GM18951 (cell line): ENCODE data around the gene REXO4.
"Not testable (repeated sequence)": the region's sequence is repeated elsewhere in the genome, so short reads cannot be mapped to it uniquely, and the experiment has no call there.

Experiments
- POLR2A ChIP-seq: IDR thresholded peaks from 4 replicates; pipeline ENCODE4 v1.6.1; 2011; ENCODE audit warnings: mild to moderate bottlenecking; ENCODE audit not compliant: insufficient read length, insufficient read depth; ENCODE audit errors: extremely low read depth
- in situ Hi-C: fragments of 300-500 bp; cut with MboI; formaldehyde crosslinking; loops from one replicate; pipeline ENCODE4 v1.12.0; 2022; ENCODE audit warnings: low sequenced_read_pairs, mixed read lengths, inconsistent platforms; ENCODE audit not compliant: unreplicated experiment

The REXO4 gene

DNA sequence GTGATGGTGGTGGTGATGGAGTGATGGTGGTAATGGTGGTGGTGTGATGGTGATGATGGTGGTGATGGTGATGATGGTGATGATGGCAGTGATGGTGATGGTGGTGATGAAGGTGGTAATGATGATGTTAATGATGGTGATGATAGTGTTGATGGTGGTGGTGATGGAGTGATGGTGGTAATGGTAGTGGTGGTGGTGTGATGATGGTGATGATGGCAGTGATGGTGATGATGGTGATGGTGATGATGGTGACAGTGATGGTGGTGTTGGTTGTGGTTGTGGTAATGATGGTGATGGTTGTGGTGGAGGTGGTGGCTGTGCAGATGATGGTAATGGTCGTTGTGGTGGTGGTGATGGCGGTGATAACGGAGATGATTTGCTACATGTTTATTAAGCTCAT lies 34.4 kb downstream of the REXO4 start:
- in situ Hi-C loops, result no loop called here
- TF ChIP-seq POLR2A, result no peak

DNA sequence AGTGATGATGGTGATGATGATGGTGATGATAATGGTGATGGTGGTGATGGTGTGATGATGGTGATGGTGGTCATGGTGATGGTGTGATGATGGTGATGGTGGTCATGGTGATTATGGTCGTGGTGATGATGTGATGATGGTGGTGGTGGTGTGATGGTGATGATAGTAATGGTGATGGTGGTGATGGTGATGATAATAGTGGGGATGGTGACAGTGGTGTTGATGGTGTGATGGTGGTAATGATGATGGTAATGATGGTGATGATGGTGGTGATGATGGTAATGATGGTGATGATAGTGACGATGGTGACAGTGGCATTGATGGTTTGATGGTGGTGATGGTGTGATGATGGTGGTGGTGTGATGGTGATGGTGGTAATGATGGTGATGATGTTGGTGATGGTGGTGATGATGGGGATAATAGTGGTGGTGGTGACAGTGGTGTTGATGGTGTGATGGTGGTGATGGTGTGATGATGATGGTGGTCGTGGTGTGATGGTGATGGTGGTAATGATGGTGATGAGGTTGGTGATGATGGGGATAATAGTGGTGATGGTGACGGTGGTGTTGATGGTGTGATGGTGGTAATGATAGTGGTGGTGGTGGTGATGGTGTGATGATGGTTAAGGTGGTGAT lies 35.2 kb downstream of the REXO4 start:
- in situ Hi-C loops, result no loop called here

DNA sequence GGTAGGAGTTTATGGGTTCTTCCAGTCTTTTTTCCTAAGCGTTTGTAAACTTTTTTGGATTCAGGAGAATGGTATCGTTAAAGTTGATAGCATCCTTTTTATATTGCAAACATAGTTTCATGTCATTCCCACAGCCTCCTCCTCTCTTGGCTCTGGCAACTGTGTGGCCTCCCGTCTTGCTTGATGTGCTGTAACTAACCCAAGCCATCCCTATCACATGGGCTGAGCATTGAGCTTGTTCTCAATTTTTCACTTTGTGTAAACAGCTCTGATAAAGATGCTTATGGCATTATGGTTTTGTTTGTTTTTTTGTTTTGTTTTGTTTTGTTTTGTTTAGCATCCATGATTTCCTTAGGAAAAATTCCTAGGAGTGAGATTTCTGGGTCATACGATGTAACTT lies 37.1 kb downstream of the REXO4 start:
- in situ Hi-C loops, result no loop called here
- no peak for TF ChIP-seq POLR2A

More for the DNA sequence above, 35.2 kb downstream of the REXO4 start:
- TF ChIP-seq POLR2A, result no peak

DNA sequence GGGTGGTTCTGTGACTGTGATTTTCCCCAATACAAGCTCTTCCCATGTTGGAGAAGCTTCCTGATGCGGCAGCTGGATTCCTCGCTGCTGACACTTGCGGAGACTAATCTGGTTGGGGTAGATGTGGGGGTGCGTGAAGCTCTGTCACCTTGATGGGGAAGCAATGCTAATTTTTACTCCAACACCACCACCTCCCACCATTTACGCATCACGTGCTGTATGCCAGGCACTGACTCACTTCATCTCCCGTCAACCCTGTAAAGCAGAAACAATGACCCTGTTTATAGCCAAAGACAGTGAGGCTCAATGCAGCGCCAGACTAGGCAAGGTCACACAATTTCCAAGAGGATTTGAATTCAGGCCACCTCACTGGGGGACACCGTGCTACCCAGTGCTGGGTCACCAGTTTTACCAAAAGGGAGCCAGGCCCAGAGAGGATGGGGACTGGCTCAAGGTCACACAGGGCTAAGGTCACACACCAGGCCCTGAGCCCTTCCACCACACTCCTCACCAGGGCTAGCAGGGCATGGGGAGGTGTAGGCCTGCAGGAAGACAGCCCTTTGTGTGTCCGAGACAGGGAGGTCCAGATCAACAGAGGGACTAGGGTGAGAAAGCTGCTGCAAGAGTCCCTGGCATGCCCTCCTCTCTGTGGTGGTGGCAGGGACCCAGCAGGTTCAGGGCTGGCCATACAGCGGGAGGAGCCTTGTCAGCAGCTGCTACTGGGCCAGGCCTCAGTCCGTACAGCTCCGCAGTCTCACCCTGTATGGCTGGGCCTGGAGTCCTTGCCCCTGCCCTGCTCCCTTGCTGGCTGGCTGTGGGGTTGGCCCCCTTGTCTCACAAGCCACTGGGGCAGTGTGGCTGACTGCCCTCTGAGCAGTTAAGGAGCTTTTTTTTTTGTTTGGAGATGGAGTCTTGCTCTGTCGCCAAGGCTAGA lies 38.4 kb downstream of the REXO4 start:
- in situ Hi-C loops, result no loop called here
- no peak for TF ChIP-seq POLR2A

DNA sequence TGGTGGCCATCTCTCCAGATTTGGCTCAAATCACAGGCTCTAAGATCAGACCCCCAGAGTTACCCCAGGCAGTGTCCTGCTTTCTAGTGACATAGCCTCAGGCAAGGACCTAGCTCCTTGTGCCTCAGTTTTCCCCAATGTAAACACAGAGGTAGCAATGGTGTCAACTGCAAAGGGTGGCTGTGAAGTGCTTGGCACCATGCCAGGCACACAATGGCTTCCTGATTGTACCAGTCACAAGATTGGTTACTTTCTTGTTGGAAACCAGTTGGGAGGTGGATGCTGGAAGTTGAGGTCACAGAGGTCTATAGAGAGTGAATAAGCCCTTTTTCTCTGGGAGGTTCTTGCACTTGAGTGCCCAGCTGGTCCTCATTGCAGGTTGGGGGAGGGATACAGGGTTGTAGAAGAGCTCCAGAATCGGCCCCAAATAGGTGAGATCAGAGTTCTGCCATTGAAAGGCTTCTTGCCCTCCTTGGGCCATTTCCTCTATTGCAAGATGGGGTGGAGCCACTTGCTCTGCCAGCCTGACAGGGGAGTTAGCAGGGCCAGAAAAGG lies 39.3 kb downstream of the REXO4 start:
- in situ Hi-C loops, result no loop called here
- TF ChIP-seq POLR2A, result no peak

DNA sequence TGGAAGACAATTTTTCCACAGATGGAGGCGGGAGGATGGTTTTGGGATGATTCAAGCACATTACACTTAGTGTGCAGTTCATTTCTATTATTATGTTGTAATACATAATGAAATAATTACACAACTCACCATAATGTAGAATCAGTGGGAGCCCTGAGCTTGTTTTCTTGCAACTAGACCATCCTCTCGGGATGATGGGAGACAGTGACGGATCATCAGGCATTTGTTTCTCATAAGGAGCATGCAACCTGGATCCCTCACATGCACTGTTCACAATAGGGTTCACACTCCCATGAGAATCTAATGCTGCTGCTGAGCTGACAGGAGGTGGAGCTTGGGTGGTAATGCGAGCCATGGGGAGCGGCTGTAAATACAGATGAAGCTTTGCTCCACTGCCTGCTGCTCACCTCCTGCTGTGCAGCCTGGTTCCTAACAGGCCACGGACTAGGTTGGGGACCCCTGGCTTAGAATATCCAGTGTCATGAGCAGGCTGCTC lies 40.0 kb downstream of the REXO4 start:
- TF ChIP-seq POLR2A, result no peak
- in situ Hi-C loops, result no loop called here

DNA sequence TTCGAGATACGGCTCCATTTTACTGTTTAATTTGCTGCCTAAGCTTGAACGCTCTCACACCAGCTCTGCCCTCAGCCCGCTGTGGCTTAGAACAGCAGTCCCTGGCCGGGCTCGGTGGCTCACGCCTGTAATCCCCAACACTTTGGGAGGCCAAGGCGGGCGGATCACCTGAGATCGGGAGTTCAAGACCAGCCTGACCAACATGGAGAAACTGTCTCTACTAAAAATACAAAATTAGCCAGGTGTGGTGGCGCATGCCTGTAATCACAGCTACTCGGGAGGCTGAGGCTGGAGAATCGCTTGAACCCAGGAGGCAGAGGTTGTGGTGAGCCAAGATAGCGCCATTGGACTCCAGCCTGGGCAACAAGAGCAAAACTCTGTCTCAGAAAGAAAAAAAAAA lies 40.5 kb downstream of the REXO4 start:
- in situ Hi-C loops, result not testable (repeated sequence)

DNA sequence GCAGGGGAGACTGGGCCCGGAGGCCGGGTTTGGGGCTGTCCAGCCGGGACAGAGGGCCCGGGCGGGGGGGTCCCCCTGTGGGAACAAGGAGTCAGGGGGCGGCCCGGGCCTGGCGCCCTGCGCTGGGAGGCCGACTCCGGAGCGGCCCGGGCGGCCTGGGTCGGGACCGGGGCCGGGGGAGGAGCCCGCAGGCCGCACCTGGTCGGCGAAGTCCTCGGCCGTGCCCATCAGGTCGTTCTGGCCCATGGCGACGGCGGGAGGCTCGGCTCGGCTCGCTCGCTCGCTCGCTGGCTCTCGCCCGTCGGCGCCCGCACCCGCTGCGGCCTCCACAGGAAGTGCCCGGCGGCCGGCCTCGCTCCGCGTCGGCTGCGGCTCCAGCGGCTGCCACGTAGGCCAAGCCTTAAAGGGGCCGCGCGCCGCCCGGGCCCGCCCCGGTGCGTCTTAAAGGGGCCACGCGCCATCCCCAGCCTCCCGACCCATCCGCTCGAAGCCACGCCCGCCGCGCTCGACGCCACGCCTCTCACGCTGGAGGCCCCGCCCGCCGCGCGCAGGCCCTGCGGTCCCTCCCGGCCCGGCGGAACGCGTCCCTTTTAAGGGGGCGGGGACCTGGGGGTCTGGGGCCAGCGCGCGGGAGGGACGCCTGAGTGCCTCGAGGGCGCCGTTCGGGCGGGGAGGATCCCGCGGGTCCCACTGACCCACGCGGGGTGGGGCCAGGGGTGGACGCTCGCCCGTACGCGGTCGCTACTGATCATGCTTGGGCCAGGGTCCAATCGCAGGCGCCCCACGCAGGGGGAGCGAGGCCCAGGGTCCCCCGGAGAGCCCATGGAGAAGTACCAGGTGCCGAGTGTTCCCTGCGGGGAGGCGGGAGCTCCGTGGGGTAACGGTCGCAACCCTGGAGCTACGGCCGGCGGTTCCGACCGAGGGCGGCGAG lies 41.8 kb downstream of the REXO4 start, which contains the start of the genes STKLD1 and SURF4:
STKLD1 (plus strand) TSS at position 643 of the 931 bp plus-strand sequence; CDS start at position 751, 108 bp downstream.
SURF4 (minus strand) TSS at position 337 of the 931 bp plus-strand sequence; CDS start at position 246, 91 bp downstream.
- in situ Hi-C loops, result no loop called here
- TF ChIP-seq POLR2A, result peak; percentile 92

DNA sequence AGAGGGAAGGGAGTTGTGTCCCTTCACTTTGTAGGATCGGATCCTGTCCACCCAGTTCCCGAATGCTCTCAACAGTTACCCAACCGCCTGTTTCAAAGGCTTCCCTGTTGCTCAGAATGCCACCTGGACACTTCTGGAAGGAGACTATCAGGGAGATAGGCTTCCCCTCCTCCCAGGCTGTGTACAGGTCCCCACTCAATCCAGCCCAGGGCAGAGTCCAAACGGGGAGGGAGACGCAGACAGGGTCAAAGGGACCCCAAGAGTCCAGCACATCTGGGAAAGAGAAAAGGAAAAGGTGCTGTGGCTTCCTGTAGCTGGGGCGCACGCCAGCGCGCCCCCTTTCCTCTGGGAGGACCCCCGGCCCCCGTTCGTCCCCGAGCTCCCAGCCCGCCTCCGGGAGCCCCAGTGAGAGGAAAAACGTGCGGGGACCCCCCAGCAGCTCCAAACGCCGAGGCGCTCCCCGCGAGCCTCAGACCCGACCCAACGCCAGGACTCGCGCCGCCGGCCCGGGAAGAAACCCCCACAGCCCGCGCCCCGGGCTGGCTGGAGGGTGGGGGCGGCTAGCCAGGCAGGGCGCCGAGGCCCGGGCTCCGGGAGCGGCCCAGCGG lies 42.6 kb downstream of the REXO4 start:
- TF ChIP-seq POLR2A, result no peak
- in situ Hi-C loops, result no loop called here

DNA sequence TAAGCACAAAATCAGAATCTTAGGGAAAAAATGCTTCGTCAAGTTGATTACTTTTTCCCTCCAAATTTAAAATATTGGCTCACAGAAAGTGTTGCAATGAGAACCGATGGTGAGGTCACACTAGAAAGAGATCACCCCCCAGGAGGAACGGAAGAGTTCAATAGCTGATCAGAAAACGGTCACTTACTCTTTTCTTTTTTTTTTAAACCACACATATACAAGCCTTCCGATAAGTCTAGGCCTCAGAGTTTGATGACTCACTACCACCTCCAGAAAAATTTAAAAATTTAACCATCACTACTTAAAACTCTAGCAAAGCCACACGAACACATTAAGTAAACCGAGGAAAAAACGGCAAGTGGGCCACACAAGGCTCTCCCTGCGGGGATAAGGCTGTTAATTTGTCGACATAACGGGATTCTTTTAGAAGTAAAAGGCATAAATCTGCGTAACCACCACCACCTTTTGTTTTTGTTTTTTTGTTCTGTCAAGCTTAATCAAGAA lies 43.1 kb downstream of the REXO4 start:
- in situ Hi-C loops, result no loop called here

DNA sequence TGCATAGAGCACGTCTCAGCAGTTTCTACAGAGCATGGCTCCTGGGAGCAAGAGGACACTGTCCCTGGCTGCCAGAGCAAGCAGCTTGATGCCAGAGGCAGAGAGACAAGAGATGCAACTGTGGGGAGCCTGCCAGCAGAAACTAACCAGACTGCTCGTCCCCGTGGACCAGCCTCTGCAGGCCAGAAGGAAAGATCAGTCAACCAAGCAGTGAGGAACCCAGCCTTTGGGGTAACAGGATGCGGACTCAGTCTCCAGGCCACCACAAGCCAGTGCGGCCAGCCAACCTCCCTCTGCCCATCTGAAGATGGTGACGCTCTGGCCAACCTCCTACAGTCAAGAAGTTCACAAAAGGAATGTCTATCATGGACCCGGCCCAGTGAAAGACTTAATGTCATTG lies 45.7 kb downstream of the REXO4 start:
- no peak for TF ChIP-seq POLR2A
- in situ Hi-C loops, result no loop called here

More for the DNA sequence above, 43.1 kb downstream of the REXO4 start:
- TF ChIP-seq POLR2A, result no peak

DNA sequence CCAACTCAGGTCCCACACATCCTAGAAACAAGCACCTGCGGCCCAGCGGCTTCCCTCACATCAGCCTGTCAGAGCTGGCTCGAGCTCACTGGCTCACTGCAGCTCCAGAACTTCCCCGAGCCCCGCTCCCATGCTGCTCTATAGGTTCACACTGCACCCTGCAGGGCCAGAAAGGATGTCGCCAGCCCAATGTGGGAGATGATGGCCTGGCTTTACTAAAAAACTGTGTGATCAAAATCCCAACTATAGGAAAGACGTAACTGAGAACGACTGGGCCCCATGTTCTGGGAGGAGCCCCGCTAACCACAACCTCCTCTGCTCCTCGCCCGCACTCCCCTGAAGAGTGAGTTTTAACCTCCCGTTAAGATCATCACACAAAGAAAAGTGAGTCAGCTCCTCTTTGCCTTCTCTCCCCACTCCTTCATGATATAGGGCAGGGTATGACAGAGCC lies 46.5 kb downstream of the REXO4 start:
- no peak for TF ChIP-seq POLR2A
- in situ Hi-C loops, result no loop called here
